HEK293T (cell line): ENCODE results near the gene ELOB.

Experiments used
- BHLHE40 ChIP-seq: fragments of 450-650 bp; IDR thresholded peaks from 2 replicates; pipeline ENCODE4 v1.6.1; 2016; ENCODE audit warnings: mild to moderate bottlenecking, moderate library complexity, borderline replicate concordance
- ELF4 ChIP-seq: fragments of 450-650 bp; IDR thresholded peaks from 2 replicates; pipeline ENCODE4 v1.6.1; 2017; ENCODE audit warnings: antibody characterized with exemption
- FOXM1 ChIP-seq: fragments of 450-650 bp; IDR thresholded peaks from 2 replicates; pipeline ENCODE4 v1.6.1; 2017; ENCODE audit warnings: mild to moderate bottlenecking, borderline replicate concordance
- NFRKB ChIP-seq: fragments of 450-650 bp; IDR thresholded peaks from 2 replicates; pipeline ENCODE4 v1.6.1; 2016; ENCODE audit warnings: mild to moderate bottlenecking, moderate library complexity
- SP1 ChIP-seq: fragments of 450-650 bp; IDR thresholded peaks from 2 replicates; pipeline ENCODE4 v1.6.1; 2017
- TARDBP ChIP-seq: fragments of 450-650 bp; IDR thresholded peaks from 2 replicates; pipeline ENCODE4 v1.6.1; 2016

DNA sequence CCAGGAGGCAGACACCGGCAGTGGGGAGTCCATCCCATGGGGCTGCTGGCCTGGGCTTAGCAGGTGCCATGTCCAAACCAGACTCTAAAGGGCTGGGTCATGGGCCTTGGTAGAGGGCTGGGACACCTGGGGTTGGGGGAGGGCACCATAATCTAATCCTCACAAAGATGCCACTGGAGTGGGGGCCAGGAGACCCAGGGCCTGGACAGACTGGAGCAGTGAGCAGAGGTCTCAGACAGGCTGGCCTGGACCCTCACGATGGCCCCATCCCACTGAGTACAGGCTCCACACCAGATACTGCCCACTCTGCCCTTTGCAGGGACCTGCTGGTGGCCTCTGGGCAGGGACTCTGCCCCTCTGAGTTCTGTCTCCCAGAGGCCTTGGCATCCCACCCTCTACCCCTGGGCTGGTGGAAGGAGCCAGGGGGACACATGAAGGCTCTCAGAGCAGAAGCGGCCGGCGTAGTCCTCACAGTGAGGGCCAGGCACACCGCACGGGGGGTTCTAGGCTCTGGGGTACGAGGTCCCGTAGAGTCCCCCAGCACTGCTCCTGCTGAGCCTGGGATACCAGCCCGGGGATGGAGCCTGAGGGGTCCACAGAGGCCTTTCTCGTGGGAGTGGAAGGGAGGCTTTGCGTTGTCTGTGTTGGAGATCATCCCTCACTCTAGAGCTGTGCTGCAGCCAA lies 34.6 kb downstream of the ELOB start:
- TF ChIP-seq BHLHE40, result no peak
- no peak for TF ChIP-seq TARDBP
- TF ChIP-seq NFRKB, result no peak
- TF ChIP-seq ELF4, result no peak
- no peak for TF ChIP-seq SP1
- no peak for TF ChIP-seq FOXM1
